Mucosa of descending colon (tissue), 3 donors: ENCODE data around the gene C2orf76. TPM values are rescaled to one million over a fixed set of nuclear protein-coding genes. Genes with fewer than 3 reads are reported as not detected.

Source experiments
- ATAC-seq: fragments of 200-7000 bp; cut with Tn5 transposase; one replicate; pipeline ENCODE4 v1.9.1; 2020; ENCODE audit warnings: mild to moderate bottlenecking, moderate library complexity
- DNase-seq, 3 donors: peaks; one replicate each; pipeline ENCODE4 v3.0.0-alpha.2; 2020
- H3K36me3 ChIP-seq: fragments of 200-600 bp; one replicate; pipeline ENCODE4 v1.8.0; 2021; ENCODE audit warnings: low read depth, mild to moderate bottlenecking
- H3K4me1 ChIP-seq: fragments of 200-600 bp; one replicate; pipeline ENCODE4 v1.8.0; 2021; ENCODE audit warnings: low read depth, mild to moderate bottlenecking
- H3K4me3 ChIP-seq: fragments of 200-600 bp; one replicate; pipeline ENCODE4 v1.8.0; 2021; ENCODE audit warnings: mild to moderate bottlenecking
- H3K9me3 ChIP-seq: fragments of 200-600 bp; one replicate; pipeline ENCODE4 v1.8.0; 2021; ENCODE audit warnings: mild to moderate bottlenecking
- CTCF ChIP-seq: fragments of 200-600 bp; IDR thresholded peaks from one replicate; pipeline ENCODE4 v1.8.0; 2022; ENCODE audit warnings: antibody characterized with exemption, mild to moderate bottlenecking
- intact Hi-C, 2 donors: fragments of 100-400 bp; cut with DNase I in 1 of 2; cut with micrococcal nuclease in 1 of 2; formaldehyde crosslinking; loops; one replicate each; pipeline versions ENCODE4 v1.11.0 to v1.11.1; 2022; cut with DNase I, micrococcal nuclease
- total RNA-seq, 3 donors: library from RNA; stranded (reverse); fragmentation: NEBNext Ultra II Directional in 2 of 3; extraction: Animal tissue kit (Norgen Biotek cat#: 25700) in 2 of 3; gene quantifications; one replicate each; pipeline versions ENCODE4 v1.2.1 to v1.2.4, GENCODE V29; 2021 to 2023
- donor health status: DM: no; HTN: no; CAD: no; lungs with moderate emphysema.
- donor health status: DM: no; HTN: no; CAD: no.
- donor health status: DM: no; HTN: yes; CAD: no.

C2orf76 gene
- total RNA-seq, 3 donors from 2014 or later: 5.4 to 11.2 (median 5.5) TPM

- Histone ChIP-seq H3K4me1 (no peaks in the 10 kb centered on the region), H3K36me3 (no peaks in the 10 kb centered on the region), H3K4me3 (no peak overlapping the region), H3K9me3 (no peaks in the 10 kb centered on the region)
- TF ChIP-seq CTCF: no peak
- DNase-seq (no peak), ATAC-seq (no peak)
- intact Hi-C loops: loop anchor here in 1 of 2 donors (5.0 kb wide), 1 partner anchor 410 kb away; no protein-coding TSS in a partner anchor
Observed at GRCh38 chr2:119292226-119292625, 74.4 kb downstream of the C2orf76 start.

- TF ChIP-seq CTCF: no peak
- DNase-seq (no peak), ATAC-seq (no peak)
- Histone ChIP-seq H3K36me3 (no peaks in the 10 kb centered on the region), H3K4me1 (no peaks in the 10 kb centered on the region), H3K4me3 (no peak overlapping the region), H3K9me3 (no peaks in the 10 kb centered on the region)
- intact Hi-C loops: loop anchor here in 1 of 2 donors (5.0 kb wide), 1 partner anchor 409 kb away; no protein-coding TSS in a partner anchor
Observed at GRCh38 chr2:119291588-119292167, 75.0 kb downstream of the C2orf76 start.

- ATAC-seq (peak; percentile 95), DNase-seq (peak in 2 of 3 donors; percentile 81 to 93)
- Histone ChIP-seq H3K4me3 (no peak overlapping the region), H3K36me3 (no peaks in the 10 kb centered on the region), H3K4me1 (no peaks in the 10 kb centered on the region), H3K9me3 (no peaks in the 10 kb centered on the region)
- peak; percentile 87 for TF ChIP-seq CTCF
- intact Hi-C loops: loop anchor here in 1 of 2 donors (5.0 kb wide), 1 partner anchor 409 kb away; no protein-coding TSS in a partner anchor
Observed at GRCh38 chr2:119290859-119291587, 75.6 kb downstream of the C2orf76 start.

- intact Hi-C loops: loop anchor here in 1 of 2 donors (5.0 kb wide), 1 partner anchor 407 kb away; no protein-coding TSS in a partner anchor
- ATAC-seq (no peak), DNase-seq (no peak)
Observed at GRCh38 chr2:119289642-119290041, 77.0 kb downstream of the C2orf76 start.

GRCh38 chr2:119289093-119289492 lies 77.5 kb downstream of the C2orf76 start:
- ATAC-seq (no peak), DNase-seq (no peak)
- intact Hi-C loops: no loop called here

More at GRCh38 chr2:119289642-119290041, 77.0 kb downstream of the C2orf76 start:
- H3K4me3 ChIP-seq: no peak overlapping the region
- H3K36me3 ChIP-seq: no peaks in the 10 kb centered on the region
- no peaks in the 10 kb centered on the region for H3K4me1 ChIP-seq
- H3K9me3 ChIP-seq: no peaks in the 10 kb centered on the region
- no peak for TF ChIP-seq CTCF

More at GRCh38 chr2:119289093-119289492, 77.5 kb downstream of the C2orf76 start:
- Histone ChIP-seq H3K4me1 (no peaks in the 10 kb centered on the region), H3K36me3 (no peaks in the 10 kb centered on the region), H3K9me3 (no peaks in the 10 kb centered on the region), H3K4me3 (no peak overlapping the region)
- TF ChIP-seq CTCF: no peak
